HUDEP-2 (cell line): ENCODE results near the gene BORCS8.
"Not testable (repeated sequence)": the region's sequence is repeated elsewhere in the genome, so short reads cannot be mapped to it uniquely, and the experiment has no call there.

Source experiments
- DNase-seq, 76 experiments: peaks; one replicate each; lab custom pipeline; 2025; ENCODE audit not compliant: unreplicated experiment in 76 of 76; lab: John Stamatoyannopoulos, UW

The BORCS8 gene

GRCh38 chr19:19154768-19155494 lies 37.0 kb downstream of the BORCS8 start:
- DNase-seq, result peak in 1 of 76 experiments; percentile 10

DNA sequence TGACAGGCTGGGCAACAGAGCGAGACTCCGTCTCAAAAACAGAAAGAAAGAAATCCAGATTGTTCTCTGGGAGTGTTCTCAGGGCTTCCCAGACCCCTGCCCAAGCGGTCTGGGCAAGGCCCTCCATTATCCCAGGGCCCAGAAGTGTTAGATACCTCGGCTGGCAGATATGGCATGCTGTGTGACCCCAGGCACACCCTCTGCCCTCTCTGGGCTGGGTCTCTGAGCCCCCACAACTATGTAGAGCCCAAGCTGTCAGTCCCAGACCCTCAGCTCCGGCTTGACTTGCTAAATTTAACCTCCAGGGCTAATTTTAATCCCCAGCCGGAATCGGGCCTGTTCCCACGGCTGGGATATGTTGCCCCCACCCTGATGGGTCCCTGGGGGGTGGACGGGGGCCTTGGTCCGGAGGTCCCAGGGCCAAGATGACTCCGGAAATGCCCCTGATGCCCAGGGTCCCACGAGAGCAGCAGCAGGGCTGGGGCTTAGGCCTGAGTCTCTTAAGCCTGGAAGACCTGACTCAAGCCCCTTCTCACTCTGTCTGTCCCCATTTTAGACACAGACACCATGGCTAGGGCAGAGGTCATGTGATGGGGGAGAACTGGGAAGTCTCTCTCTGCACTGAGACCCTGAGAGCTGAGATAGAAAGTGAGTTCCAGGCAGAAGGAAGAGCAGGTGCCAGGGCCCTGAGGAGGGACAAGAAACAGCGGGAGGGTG lies 39.1 kb downstream of the BORCS8 start:
- no peak for DNase-seq

- no peak for DNase-seq
Measured at GRCh38 chr19:19151418-19151817, 40.5 kb downstream of the BORCS8 start.

DNA sequence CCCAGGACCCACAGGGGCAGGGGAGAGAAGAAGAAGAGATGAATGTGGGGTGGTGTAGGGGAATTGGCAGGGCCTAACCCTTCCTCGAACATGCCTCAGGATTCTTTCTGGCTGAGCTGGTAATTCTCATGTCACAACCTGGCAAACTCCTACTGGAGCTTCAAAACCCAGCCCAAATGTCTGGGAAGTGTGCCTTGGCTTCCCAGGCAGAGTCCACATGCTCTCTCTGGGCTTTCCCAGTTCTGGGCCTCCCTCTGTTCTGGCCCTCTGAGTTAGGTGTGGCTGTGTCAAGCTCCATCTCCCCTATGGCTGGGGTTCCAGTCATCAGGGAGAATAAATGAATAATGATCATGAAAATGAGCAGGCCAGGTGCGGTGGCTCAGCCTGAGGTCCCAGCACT lies 42.5 kb downstream of the BORCS8 start:
- no peak for DNase-seq

GRCh38 chr19:19148504-19148903 lies 43.4 kb downstream of the BORCS8 start:
- not testable (repeated sequence) for DNase-seq

DNA sequence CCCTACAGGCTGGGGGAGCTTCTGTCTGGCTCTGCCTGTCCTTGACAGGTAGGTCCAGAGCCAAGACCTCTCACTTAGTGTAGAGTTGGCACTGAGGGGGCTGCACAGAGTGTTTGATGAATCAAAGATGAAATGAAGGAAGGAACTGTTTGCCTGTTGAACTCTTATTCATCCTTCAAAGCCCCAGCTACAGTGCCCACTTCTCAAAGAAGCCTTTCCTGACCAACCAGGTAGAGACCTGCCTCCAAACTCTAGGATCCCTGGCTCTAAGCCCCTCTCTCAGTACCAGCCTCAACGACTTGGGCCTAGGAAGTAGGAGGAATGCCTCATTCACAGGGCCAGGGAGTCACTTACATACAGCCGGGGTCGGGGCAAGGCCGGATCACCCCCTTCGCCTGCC lies 44.6 kb downstream of the BORCS8 start:
- no peak for DNase-seq

GRCh38 chr19:19146865-19147264 lies 45.1 kb downstream of the BORCS8 start:
- no peak for DNase-seq

DNA sequence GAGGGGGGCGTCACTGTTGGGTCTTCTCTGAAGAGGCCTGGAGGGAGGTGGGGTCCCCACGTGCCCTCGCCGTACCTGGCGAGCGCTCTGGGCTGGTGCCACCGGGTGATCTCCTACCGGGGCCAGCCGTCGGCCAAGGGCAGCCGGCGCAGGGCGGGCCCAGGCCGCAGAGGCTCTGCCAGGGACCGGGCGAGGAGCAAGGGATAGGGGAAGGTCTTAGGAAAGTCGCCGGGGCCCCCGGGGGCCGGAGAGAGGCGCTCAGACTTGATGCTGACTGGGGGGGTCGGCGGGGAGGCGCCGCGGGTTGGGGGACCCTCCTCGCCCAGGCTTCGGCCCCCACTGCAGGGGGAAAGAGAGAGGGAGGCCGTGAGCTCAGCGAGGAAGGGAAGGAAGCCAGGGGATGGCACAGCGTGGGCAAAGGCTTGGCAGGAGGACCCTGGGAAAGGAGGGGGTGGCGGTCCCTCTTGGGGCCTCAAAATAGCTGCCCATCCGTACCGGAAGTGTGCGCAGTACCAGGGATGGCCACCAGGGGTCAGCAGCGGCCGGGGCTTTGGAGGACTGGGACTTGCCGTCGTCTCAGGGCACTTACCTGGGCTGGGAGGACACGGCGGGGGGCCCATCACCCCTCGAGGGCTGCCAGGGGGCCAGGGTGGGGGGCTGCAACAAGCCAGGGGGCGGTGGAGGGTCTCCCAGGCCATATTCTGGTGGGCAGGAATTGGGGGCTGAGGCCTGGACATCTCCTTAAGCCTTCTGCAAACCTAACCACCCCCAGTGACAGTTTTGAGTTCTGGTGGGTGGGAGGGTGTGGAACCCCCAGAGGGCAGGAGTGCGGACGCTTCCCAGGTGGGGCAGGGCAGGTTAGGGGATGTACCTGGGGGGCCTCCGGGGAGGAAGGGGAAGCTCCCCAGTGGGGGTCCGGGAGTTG lies 46.0 kb downstream of the BORCS8 start:
- peak in 69 of 76 experiments; percentile 22 to 98 (median 73) for DNase-seq

DNA sequence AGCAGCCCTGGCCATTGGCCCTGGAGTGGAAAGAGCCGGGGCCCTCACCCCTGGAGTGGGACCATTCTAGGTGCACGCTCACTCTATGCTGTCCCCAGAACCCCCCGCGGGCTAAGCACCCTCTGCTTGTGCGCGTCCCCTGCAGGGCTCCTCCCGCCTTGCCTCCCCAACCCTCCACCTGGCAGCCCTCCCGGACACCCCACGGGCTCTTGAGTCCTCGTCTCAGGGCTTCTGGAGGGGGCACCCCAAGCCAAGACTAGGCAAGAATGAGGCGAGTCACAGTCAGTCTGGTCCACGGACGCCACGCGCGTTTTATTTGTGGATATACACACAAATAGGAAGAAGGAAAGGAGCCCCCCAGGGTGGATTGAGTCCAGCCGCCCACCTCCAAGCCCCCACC lies 46.7 kb downstream of the BORCS8 start:
- DNase-seq, result no peak

DNA sequence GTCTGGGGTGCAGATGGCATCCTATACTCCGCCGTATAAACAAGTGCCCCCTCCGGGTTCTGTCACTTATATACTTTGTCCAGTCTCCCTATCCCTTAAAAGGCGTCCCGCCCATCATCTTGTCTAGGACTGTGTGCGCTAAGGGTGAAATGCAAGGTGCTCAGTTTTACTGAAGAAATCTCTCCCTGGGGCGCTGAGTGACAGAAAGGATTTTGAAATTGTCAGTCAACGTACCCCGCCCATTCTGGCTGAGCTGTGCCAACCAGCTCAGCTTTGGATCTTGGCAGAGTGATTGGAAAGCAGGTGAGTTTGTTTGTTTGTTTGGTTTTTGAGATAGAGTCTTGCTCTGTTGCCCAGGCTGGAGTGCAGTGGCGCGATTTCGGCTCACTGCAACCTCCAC lies 49.6 kb downstream of the BORCS8 start:
- DNase-seq, result no peak

GRCh38 chr19:19140476-19140875 lies 51.5 kb downstream of the BORCS8 start:
- DNase-seq, result no peak

DNA sequence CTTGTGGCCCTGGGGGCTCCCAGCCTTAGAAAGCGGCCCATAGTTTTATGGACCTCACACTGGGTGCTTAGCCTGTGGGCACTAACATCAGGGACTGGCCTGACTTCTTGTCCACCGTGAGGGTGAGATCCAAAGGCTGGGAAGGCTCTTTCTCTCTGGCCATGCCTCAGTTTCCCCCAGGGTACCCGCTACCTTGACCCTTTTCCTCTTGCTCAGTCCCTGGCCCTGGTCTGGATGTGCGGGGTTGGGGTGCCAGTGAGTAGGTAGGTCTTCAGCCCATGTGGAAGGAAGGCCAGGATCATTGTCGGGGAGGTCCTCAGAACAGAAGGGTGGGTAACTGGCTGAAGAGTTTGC lies 52.1 kb downstream of the BORCS8 start:
- no peak for DNase-seq

GRCh38 chr19:19138109-19138981 lies 53.6 kb downstream of the BORCS8 start, which contains the start of gene TMEM161A:
Gene TMEM161A, minus strand, starts transcription at chr19:19138478. Its CDS starts 50 bp downstream, at chr19:19138428.
- peak; percentile 88 to 100 (median 99) for DNase-seq

GRCh38 chr19:19137556-19138108 lies 54.3 kb downstream of the BORCS8 start:
- DNase-seq, result peak in 6 of 76 experiments; percentile 6 to 36 (median 23)

- DNase-seq, result not testable (repeated sequence)
Measured at GRCh38 chr19:19135713-19136112, 56.2 kb downstream of the BORCS8 start.

DNA sequence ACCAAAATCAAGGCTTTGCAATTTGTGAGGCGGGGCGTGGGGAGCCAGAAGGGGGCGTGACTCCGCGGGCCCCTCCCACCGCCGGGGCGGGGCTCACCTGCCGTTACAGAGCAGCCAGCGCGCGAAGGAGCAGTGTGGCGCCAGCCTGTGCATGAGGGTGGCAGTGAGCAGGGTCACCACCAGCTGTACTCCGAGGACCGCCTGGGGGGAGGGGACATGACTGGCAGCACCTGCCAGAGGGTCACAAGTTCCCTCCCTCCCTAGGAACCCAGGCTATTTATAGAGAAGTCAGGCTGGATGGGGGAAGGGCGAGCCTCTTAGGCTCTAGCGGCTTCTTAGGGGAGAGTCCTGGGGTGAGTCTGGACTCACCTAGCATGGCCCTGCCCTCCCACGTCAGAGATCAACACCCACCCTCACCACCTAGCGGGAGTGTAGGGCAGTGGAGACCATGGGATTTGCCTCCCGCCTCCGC lies 57.2 kb downstream of the BORCS8 start:
- DNase-seq, result peak in 19 of 76 experiments; percentile 11 to 57 (median 23)

DNA sequence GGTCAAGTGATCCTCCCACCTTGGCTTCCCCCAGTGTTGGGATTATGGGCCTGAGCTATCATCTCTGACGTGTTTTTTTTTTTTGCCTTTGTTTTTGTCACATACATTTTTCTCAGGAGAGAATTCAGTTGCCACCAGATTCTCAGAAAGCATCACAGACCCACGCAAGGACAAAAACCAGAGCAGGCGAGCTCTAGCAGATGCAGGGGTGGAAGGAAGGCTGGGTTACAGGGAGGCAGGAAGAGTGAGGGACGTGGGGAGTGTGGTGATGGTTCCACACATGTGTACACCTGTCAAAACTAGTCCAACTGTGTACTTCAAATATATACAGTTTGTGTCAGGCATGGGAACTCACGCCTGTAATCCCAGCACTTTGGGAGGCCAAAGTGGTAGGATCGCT lies 58.0 kb downstream of the BORCS8 start:
- no peak for DNase-seq

GRCh38 chr19:19132912-19133311 lies 59.0 kb downstream of the BORCS8 start:
- DNase-seq, result no peak

DNA sequence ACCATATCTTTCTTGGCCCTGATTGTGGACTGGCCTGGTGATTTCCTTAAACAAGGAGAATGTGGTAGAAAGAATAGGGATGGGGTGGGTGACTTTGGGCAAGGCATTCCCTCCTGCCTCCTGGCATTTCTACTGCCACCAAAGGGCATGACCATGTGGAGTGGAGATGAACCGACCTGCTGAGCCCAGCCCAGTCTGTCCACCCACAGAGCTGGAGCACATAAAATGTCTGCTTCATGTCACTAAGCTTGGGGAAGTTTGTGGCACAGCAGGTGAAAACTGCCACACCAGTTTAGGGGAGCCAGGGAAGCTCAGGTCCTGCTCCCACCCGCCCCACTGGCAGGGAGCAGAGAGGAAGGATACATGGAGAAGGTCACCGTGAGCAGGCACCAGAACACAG lies 60.0 kb downstream of the BORCS8 start:
- no peak for DNase-seq
